Measurements from ENCODE around the gene UQCC2.

Gene UQCC2

DNA sequence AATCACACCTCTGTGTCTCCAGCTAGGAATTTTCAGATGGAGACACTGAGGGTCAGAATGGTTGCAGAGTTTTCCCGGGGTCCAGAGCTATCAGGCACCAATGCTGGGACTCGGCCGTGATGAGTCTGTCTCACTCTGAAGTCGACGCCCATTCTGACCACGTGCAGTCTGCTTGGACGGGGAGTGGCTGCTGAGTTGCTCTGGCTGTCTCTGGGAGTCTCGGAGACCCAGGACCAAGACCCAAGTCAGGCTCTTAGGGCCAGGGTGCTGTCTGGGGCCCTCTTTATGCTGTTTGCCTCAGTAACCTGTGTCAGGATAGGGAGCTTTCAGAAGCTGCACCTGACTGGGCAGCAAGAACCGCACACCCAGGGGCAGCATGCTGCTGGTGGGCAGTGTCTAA is 30.6 kb upstream of the UQCC2 start:
- no peak for DNase-seq
- Histone ChIP-seq H3K27ac (no peak overlapping the region), H3K4me3 (ENCODE audit: low read depth, low read length) (no peak overlapping the region), H3K27me3 (ENCODE audit: insufficient read depth, low read depth, severe bottlenecking) (no peaks in the 10 kb centered on the region), H3K9me3 (ENCODE audit: severe bottlenecking) (no peaks in the 10 kb centered on the region), H3K36me3 (no peaks in the 10 kb centered on the region)
- TF ChIP-seq, protein P1, sequence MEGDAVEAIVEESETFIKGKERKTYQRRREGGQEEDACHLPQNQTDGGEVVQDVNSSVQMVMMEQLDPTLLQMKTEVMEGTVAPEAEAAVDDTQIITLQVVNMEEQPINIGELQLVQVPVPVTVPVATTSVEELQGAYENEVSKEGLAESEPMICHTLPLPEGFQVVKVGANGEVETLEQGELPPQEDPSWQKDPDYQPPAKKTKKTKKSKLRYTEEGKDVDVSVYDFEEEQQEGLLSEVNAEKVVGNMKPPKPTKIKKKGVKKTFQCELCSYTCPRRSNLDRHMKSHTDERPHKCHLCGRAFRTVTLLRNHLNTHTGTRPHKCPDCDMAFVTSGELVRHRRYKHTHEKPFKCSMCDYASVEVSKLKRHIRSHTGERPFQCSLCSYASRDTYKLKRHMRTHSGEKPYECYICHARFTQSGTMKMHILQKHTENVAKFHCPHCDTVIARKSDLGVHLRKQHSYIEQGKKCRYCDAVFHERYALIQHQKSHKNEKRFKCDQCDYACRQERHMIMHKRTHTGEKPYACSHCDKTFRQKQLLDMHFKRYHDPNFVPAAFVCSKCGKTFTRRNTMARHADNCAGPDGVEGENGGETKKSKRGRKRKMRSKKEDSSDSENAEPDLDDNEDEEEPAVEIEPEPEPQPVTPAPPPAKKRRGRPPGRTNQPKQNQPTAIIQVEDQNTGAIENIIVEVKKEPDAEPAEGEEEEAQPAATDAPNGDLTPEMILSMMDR (IDR thresholded peaks at IDR 0.05; ENCODE audit: low read depth, low read length): no peak

DNA sequence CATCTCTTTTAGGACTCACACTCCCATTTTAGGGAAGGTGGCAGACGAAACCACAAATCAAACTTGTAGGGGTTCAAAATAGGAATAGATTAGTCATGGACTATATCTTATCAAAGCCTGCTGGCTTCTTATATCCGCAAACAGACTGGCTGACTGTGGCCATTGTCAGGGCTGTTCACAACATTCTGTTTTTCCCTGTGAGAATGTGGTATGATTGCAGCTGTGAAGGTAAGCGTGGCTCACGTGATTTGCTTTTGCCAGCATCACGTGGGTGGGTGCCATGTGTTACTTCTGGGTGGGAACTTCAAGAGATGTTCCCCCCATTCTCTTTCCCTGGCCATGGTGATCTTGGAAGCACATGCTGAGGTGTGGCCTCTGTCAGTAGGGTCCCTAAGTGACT is 29.3 kb upstream of the UQCC2 start:
- no peak overlapping the region for H3K4me3 ChIP-seq (ENCODE audit: low read depth, low read length)
- no peak for DNase-seq
- TF ChIP-seq, protein P1 (IDR thresholded peaks at IDR 0.05; ENCODE audit: low read depth, low read length): no peak
- no peaks in the 10 kb centered on the region for H3K27me3 ChIP-seq (ENCODE audit: insufficient read depth, low read depth, severe bottlenecking)
- H3K27ac ChIP-seq: peak overlapping the region; percentile 60
- H3K36me3 ChIP-seq: no peaks in the 10 kb centered on the region
- no peaks in the 10 kb centered on the region for H3K9me3 ChIP-seq (ENCODE audit: severe bottlenecking)

DNA sequence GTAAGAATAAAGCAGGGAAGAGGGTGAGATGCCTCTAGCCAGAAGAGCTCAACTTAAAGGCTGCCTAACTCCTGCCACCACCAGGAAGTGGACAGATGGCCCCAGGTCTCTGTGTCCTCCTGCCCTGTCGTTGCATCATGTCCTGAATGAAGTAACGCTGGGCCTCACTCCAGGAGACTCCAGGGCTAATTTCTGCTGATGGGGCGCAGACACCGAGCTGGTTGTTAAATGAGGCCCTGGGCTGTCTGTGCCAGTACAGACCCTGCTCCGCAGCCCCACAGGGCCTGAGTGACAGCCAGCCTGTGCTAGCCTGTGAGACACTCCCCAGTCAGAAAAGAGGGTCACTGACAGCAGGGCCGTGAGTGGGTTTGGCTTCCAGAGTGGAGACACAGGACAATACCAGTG is 28.7 kb upstream of the UQCC2 start:
- no peak overlapping the region for H3K4me3 ChIP-seq (ENCODE audit: low read depth, low read length)
- no peaks in the 10 kb centered on the region for H3K27me3 ChIP-seq (ENCODE audit: insufficient read depth, low read depth, severe bottlenecking)
- DNase-seq: peak; percentile 81
- H3K27ac ChIP-seq: peak overlapping the region; percentile 60
- H3K36me3 ChIP-seq: no peaks in the 10 kb centered on the region
- no peaks in the 10 kb centered on the region for H3K9me3 ChIP-seq (ENCODE audit: severe bottlenecking)
- TF ChIP-seq, protein P1 (IDR thresholded peaks at IDR 0.05; ENCODE audit: low read depth, low read length): 0 out of 2 replicates have a peak, but pooled peaks have one; percentile 9

DNA sequence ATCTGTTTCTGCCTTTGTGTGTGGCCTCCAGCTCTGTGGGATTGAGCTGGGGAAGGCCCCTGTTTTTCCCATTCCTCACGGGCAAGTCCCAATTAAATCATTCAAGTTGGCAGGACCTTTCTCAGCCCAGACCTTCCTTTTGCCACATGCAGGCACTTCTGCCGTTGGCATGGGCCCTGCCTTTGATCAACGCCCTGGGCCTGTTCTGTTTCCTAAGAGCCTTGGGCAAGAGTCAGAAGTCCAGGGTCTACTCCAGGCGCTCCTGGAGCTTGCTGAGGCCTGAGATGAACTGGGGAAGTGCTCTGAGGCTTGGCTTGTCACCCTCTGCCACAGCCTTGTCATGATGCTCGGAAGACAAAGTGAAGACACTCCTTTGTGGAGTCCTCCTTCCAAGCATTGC is 28.1 kb upstream of the UQCC2 start:
- peak overlapping the region; percentile 60 for H3K27ac ChIP-seq
- DNase-seq: no peak
- no peak overlapping the region for H3K4me3 ChIP-seq (ENCODE audit: low read depth, low read length)
- TF ChIP-seq, protein P1 (IDR thresholded peaks at IDR 0.05; ENCODE audit: low read depth, low read length): no peak
- no peaks in the 10 kb centered on the region for H3K27me3 ChIP-seq (ENCODE audit: insufficient read depth, low read depth, severe bottlenecking)
- no peaks in the 10 kb centered on the region for H3K9me3 ChIP-seq (ENCODE audit: severe bottlenecking)
- H3K36me3 ChIP-seq: no peaks in the 10 kb centered on the region

DNA sequence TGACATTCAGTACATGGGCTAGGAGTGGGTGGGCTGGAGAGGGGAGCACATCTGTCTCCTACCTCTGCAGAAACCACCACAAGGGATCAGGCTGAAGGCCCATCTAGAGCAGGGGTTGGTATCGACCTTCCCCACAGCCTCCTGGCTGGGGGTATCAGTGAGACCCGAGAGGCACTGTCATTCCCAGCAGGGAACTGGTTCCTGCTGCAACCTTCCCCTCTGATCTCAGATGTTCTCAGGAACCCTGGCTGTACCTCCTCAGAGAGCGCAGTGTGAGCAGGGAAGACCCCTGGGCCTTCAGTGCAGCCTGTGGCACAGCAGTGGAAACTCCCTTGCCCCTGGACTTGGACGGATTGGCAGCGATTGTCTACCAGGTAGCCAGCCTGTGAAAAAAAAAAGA is 27.4 kb upstream of the UQCC2 start:
- Histone ChIP-seq H3K4me3 (ENCODE audit: low read depth, low read length) (no peak overlapping the region), H3K27ac (no peak overlapping the region), H3K27me3 (ENCODE audit: insufficient read depth, low read depth, severe bottlenecking) (no peaks in the 10 kb centered on the region), H3K36me3 (no peaks in the 10 kb centered on the region), H3K9me3 (ENCODE audit: severe bottlenecking) (no peaks in the 10 kb centered on the region)
- TF ChIP-seq, protein P1 (IDR thresholded peaks at IDR 0.05; ENCODE audit: low read depth, low read length): no peak
- DNase-seq: no peak

DNA sequence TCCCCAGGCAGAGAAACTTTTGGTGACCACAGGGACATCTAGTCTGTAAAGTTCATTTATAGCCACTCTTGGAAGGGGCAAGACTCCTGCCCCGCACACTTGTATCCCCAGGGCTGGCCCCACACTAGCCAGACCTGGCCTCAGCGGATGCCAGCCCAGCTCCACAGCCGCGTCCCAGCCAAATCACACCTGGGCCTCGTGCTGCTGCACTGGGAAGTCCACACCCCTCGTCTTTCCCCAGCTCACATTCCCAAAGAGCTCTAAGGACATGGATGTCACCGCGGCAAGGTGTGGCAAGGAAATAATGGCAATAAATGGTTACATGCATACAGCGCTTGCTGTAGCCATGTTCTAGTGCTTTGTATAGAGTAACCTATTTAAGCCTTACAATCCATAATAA is 26.7 kb upstream of the UQCC2 start:
- Histone ChIP-seq H3K36me3 (no peaks in the 10 kb centered on the region), H3K9me3 (ENCODE audit: severe bottlenecking) (no peaks in the 10 kb centered on the region), H3K27me3 (ENCODE audit: insufficient read depth, low read depth, severe bottlenecking) (no peaks in the 10 kb centered on the region), H3K4me3 (ENCODE audit: low read depth, low read length) (no peak overlapping the region), H3K27ac (no peak overlapping the region)
- TF ChIP-seq, protein P1 (IDR thresholded peaks at IDR 0.05; ENCODE audit: low read depth, low read length): no peak
- DNase-seq: no peak

All from WERI-Rb-1 (cell line).